22Rv1 (cell line): ENCODE measurements around the gene TCEA3.

Experiments used
- H3K27ac ChIP-seq: fragments of 450-650 bp; 2 replicates; pipeline ENCODE4 v1.5.1; 2017
- ZFX ChIP-seq: fragments of 450-650 bp; IDR thresholded peaks from 2 replicates; pipeline ENCODE4 v1.6.1; 2017; ENCODE audit warnings: antibody characterized with exemption, borderline replicate concordance
- TF ChIP-seq, protein P1 (sequence below): fragments of 450-650 bp; IDR thresholded peaks from 2 replicates; pipeline ENCODE4 v1.5.1; 2017; ENCODE audit warnings: mild to moderate bottlenecking

Gene TCEA3

GRCh38 chr1:23436520-23437354, 12.2 kb upstream of the TCEA3 start:
- no peak overlapping the region for H3K27ac ChIP-seq
- TF ChIP-seq, protein P1, sequence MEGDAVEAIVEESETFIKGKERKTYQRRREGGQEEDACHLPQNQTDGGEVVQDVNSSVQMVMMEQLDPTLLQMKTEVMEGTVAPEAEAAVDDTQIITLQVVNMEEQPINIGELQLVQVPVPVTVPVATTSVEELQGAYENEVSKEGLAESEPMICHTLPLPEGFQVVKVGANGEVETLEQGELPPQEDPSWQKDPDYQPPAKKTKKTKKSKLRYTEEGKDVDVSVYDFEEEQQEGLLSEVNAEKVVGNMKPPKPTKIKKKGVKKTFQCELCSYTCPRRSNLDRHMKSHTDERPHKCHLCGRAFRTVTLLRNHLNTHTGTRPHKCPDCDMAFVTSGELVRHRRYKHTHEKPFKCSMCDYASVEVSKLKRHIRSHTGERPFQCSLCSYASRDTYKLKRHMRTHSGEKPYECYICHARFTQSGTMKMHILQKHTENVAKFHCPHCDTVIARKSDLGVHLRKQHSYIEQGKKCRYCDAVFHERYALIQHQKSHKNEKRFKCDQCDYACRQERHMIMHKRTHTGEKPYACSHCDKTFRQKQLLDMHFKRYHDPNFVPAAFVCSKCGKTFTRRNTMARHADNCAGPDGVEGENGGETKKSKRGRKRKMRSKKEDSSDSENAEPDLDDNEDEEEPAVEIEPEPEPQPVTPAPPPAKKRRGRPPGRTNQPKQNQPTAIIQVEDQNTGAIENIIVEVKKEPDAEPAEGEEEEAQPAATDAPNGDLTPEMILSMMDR, result no peak
- TF ChIP-seq ZFX, result no peak

- no peak for TF ChIP-seq ZFX
- TF ChIP-seq, protein P1, result no peak
These were observed 9.8 kb upstream of the TCEA3 start for GRCh38 chr1:23434260-23434775.

DNA sequence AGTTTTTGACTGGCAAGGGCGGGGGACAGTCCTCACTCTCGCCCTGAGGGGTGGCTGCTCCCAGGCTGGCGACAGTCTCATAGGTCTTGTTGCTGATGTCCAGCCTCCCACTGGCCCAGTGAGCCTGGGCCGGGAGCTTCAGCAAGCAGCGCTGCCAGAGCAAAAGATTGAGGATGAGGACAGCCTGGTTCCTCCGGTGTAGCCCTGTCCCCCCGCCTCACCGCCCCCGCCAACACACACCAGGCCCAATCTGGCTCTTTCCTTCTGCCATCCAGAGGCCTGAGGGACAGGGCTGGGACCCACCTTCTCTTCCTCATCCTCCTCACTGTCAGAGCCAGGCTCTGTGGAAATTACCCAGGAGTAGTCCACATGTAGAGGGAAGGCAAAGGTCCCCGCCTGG, 8.6 kb upstream of the TCEA3 start:
- H3K27ac ChIP-seq, result no peak overlapping the region
- no peak for TF ChIP-seq ZFX
- TF ChIP-seq, protein P1, result no peak

More at GRCh38 chr1:23434260-23434775, 9.8 kb upstream of the TCEA3 start:
- no peak overlapping the region for H3K27ac ChIP-seq

DNA sequence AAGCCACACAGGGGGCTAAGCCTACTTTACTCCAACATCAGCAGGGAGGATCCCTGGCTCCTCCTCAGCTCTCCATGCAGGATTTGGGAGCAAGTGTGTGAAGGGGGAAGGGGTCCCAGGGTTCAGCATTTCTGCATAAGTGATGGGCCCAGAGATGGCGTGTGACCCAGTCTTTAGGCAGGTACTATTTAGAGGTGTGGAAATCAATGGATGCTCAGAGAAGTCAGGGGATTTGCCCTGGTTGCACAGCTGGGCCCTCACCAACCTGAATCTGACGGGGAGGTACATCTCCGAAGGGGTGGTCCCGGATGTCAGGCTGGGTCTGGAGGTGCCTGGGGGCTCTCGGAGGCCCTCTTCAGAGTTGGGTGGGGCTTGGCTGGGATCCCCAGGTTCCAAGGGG, 6.9 kb upstream of the TCEA3 start:
- no peak for TF ChIP-seq ZFX
- TF ChIP-seq, protein P1, result no peak
- H3K27ac ChIP-seq, result no peak overlapping the region

DNA sequence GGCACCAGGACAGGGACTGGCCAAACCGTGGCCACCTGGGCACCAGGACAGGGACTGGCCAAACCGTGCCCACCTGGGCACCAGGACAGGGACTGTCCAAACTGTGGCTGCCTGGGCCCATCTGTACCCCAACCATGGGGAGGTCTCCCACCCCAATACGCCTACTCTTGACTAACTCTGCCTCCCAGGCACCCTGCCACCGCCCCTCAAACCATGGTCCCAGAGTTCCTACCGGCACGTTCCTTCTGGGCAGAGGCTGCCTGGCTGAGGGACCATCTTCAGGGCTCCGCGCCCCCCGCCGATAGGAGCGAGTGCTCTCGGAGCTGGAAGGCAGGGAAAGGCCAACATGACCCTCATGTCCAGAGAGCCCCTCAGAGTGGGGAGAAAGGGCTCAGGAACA, 6.3 kb upstream of the TCEA3 start:
- TF ChIP-seq ZFX, result no peak
- TF ChIP-seq, protein P1, result no peak
- H3K27ac ChIP-seq, result no peak overlapping the region

DNA sequence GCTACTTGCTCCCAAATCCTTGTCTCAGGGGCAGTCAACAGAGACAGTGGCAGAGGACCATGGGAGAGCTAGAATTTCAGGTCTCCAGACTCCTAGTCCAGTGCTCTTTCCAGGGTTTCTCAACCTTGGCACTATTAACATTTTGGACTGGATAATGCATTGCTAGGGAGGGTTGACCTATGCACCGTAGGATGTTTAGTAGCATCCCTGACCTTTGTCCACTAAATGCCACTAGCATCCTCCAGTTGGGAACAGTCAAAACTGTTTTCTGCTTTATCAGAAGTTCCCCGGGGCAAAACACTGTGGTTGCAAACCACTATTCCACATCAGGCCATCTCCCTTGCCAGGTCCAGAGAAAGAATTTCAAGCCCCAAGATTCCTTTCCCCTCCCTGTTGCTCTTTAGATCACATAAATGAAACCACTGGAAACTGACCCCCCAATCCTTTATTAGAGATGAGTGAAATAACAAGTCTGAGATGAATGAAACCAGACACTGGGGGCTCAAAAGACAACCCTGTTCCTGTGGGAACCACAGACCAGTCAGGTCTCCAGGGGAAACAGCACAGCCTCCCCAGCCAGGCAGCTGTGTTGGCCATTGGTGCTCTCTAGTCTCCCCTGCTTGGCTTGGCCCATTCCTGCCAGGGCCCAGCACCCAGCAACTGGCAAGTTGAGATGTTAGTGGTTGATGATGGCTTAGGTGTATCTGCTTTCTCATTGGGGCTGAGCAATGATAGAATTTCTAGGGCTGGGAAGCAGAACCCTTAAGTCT, 3.8 kb upstream of the TCEA3 start:
- TF ChIP-seq, protein P1, result no peak
- TF ChIP-seq ZFX, result no peak
- H3K27ac ChIP-seq, result no peak overlapping the region
